ENCODE results near the gene TEX54.

Gene TEX54

GRCh38 chr11:62832336-62833234 is at the start of gene TEX54:
Gene TEX54 (minus strand): TSS chr11:62832841.
- no peak for DNase-seq (ENCODE audit: low read depth)
- H3K4me3 ChIP-seq (ENCODE audit: low read length), result peak within 1 kb of the TSS; percentile 86
- TF ChIP-seq, protein P1, sequence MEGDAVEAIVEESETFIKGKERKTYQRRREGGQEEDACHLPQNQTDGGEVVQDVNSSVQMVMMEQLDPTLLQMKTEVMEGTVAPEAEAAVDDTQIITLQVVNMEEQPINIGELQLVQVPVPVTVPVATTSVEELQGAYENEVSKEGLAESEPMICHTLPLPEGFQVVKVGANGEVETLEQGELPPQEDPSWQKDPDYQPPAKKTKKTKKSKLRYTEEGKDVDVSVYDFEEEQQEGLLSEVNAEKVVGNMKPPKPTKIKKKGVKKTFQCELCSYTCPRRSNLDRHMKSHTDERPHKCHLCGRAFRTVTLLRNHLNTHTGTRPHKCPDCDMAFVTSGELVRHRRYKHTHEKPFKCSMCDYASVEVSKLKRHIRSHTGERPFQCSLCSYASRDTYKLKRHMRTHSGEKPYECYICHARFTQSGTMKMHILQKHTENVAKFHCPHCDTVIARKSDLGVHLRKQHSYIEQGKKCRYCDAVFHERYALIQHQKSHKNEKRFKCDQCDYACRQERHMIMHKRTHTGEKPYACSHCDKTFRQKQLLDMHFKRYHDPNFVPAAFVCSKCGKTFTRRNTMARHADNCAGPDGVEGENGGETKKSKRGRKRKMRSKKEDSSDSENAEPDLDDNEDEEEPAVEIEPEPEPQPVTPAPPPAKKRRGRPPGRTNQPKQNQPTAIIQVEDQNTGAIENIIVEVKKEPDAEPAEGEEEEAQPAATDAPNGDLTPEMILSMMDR (IDR thresholded peaks at IDR 0.05; ENCODE audit: insufficient read depth, low read depth, low read length, missing control alignments), result no peak

DNA sequence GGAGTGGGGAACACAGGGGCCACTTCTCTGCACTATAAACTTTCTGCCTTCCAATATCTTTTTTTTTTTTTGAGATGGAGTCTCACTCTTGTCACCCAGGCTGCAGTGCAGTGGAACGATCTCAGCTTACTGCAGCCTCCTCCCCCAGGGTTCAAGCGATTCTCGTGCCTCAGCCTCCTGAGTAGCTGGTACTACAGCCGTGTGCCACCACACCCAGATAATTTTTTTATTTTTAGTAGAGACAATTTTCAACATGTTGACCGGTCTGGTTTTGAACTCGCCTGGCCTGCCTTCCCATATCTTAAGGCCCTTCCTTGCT is 49.7 kb upstream of the TEX54 start:
- TF ChIP-seq, protein P1 (IDR thresholded peaks at IDR 0.05; ENCODE audit: insufficient read depth, low read depth, low read length, missing control alignments), result no peak
- no peak for DNase-seq (ENCODE audit: low read depth)
- H3K4me3 ChIP-seq (ENCODE audit: low read length), result peak overlapping the region; percentile 88

- DNase-seq (ENCODE audit: low read depth), result peak; percentile 98
- peak overlapping the region; percentile 88 for H3K4me3 ChIP-seq (ENCODE audit: low read length)
- TF ChIP-seq, protein P1 (IDR thresholded peaks at IDR 0.05; ENCODE audit: insufficient read depth, low read depth, low read length, missing control alignments), result no peak
Observed at GRCh38 chr11:62881579-62882430, 49.2 kb upstream of the TEX54 start.

DNA sequence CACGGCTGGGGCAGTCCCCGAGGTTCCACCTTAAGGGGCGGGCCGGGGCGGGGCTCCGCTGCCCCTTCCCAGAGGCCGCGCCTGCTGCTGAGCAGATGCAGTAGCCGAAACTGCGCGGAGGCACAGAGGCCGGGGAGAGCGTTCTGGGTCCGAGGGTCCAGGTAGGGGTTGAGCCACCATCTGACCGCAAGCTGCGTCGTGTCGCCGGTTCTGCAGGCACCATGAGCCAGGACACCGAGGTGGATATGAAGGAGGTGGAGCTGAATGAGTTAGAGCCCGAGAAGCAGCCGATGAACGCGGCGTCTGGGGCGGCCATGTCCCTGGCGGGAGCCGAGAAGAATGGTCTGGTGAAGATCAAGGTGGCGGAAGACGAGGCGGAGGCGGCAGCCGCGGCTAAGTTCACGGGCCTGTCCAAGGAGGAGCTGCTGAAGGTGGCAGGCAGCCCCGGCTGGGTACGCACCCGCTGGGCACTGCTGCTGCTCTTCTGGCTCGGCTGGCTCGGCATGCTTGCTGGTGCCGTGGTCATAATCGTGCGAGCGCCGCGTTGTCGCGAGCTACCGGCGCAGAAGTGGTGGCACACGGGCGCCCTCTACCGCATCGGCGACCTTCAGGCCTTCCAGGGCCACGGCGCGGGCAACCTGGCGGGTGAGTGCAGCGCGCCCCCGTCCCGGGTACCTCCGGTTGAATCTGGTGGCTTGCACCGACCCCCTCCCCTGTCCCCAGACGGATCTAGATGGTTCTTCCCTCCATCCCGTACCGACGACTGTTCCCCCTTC is 48.4 kb upstream of the TEX54 start, which contains the start of gene SLC3A2:
Gene SLC3A2 (plus strand): TSS at position 94 of the 776 bp plus-strand sequence. CDS start 128 bp downstream, at position 222.
- DNase-seq (ENCODE audit: low read depth), result peak; percentile 92
- TF ChIP-seq, protein P1 (IDR thresholded peaks at IDR 0.05; ENCODE audit: insufficient read depth, low read depth, low read length, missing control alignments), result peak; percentile 57
- peak within 1 kb of the TSS; percentile 88 for H3K4me3 ChIP-seq (ENCODE audit: low read length)

- DNase-seq (ENCODE audit: low read depth), result peak; percentile 57
- TF ChIP-seq, protein P1 (IDR thresholded peaks at IDR 0.05; ENCODE audit: insufficient read depth, low read depth, low read length, missing control alignments), result no peak
- H3K4me3 ChIP-seq (ENCODE audit: low read length), result peak overlapping the region; percentile 88
Observed at GRCh38 chr11:62880231-62880802, 47.7 kb upstream of the TEX54 start.
